ENCODE data around the gene F7. TPM values are rescaled to one million over a fixed set of nuclear protein-coding genes. Genes with fewer than 3 reads are reported as not detected.
A peak's percentile ranks its signal among the peaks of the same experiment; 100 is the strongest.

F7 gene
- total RNA-seq, 1 experiment from 2014 or later: not detected

DNA sequence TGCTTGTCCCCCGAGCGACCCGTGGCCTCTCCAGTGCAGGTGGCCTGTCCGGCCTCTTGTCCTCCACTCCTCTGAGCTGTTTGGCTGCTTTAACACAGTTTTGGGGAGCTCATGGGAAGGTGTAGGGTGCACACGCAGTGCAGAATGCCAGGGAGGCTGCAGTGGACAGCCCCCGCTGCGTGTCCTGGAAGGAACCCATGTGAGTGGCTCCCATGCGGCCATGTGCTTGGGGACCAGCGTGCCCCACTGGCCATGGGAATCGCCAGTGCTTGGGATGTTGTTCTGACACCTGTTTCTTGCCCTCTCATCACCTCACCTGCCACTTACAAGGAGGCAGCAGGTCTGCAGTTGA, 22.6 kb upstream of the F7 start:
- Histone ChIP-seq H3K4me2 (ENCODE audit: low read length) (no peak overlapping the region), H3K27ac (ENCODE audit: low read length) (no peak overlapping the region), H2AFZ (ENCODE audit: low read length) (no peak overlapping the region), H3K9me3 (ENCODE audit: low read length) (no peaks in the 10 kb centered on the region), H3F3A (ENCODE audit: low read length, unreplicated experiment) (no peaks in the 10 kb centered on the region), H3K9me2 (replicated peaks; ENCODE audit: low read length) (no peaks in the 10 kb centered on the region), H3K4me1 (ENCODE audit: insufficient read depth, low read length) (peaks cover 4% of the 10 kb centered on the region; the same call in 1 of the 2 replicates), H3K4me3 (ENCODE audit: low read length) (no peak overlapping the region), H4K20me1 (ENCODE audit: low read length) (no peaks in the 10 kb centered on the region), H3K79me2 (ENCODE audit: low read length) (no peaks in the 10 kb centered on the region), H3K27me3 (ENCODE audit: low read length) (no peaks in the 10 kb centered on the region), H3K36me3 (ENCODE audit: low read depth, low read length) (no peaks in the 10 kb centered on the region), H3K9ac (ENCODE audit: low read length) (no peak overlapping the region)
- TF ChIP-seq, protein P1, sequence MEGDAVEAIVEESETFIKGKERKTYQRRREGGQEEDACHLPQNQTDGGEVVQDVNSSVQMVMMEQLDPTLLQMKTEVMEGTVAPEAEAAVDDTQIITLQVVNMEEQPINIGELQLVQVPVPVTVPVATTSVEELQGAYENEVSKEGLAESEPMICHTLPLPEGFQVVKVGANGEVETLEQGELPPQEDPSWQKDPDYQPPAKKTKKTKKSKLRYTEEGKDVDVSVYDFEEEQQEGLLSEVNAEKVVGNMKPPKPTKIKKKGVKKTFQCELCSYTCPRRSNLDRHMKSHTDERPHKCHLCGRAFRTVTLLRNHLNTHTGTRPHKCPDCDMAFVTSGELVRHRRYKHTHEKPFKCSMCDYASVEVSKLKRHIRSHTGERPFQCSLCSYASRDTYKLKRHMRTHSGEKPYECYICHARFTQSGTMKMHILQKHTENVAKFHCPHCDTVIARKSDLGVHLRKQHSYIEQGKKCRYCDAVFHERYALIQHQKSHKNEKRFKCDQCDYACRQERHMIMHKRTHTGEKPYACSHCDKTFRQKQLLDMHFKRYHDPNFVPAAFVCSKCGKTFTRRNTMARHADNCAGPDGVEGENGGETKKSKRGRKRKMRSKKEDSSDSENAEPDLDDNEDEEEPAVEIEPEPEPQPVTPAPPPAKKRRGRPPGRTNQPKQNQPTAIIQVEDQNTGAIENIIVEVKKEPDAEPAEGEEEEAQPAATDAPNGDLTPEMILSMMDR (conservative IDR thresholded peaks at IDR 0.05; ENCODE audit: low read depth, low read length): no peak
- TF ChIP-seq EZH2phosphoT487 (IDR thresholded peaks at IDR 0.05; ENCODE audit: borderline replicate concordance, low read length) (no peak), EZH2 (IDR thresholded peaks at IDR 0.05; ENCODE audit: low read length, unreplicated experiment) (no peak)
- no TSS peak for BruUV-seq (replicated peaks)
- CTCF ChIA-PET: no interaction called here
- DNase-seq (no peak), ATAC-seq (no peak)
- intact Hi-C loops (cut with micrococcal nuclease): no loop called here
- POLR2A ChIA-PET (ENCODE audit: unreplicated experiment): no interaction called here

DNA sequence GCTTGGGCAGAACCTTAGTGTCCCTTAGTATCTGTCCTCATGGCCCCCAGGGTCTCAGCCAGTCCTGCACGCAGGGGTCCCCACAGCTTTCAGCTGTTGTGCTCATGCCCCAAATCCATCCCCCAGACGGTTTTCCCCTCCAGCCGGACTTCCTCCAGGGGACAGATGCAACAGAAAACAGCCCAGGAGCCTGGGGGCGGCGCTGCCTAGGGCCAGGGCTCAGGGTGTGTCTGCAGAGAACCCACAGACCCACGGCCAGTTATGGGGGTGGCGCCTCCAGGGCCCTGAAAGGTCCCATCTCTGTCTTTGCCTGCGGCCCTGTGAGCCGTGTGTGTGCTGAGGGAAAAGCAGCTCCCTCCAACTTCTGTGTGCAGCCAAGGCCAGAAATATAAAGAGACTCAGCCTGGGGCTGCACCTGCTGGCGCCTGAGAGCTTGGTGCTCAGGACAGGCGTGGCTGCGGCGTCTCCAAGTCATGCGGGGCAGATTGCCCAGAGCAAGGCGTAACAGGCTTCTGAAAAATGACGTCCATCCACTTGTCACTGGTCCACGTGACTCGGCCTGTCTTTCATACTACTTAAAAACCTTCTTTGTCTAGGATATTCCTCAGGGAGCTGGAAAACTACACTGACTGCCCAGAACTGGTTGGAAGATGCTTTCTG, 22.1 kb upstream of the F7 start:
- Histone ChIP-seq H3K4me2 (ENCODE audit: low read length) (peak overlapping the region; percentile 25; the same call in 1 of the 2 replicates), H3K36me3 (ENCODE audit: low read depth, low read length) (no peaks in the 10 kb centered on the region), H3F3A (ENCODE audit: low read length, unreplicated experiment) (no peaks in the 10 kb centered on the region), H3K4me3 (ENCODE audit: low read length) (no peak overlapping the region), H3K4me1 (ENCODE audit: insufficient read depth, low read length) (peaks cover 4% of the 10 kb centered on the region; the same call in 1 of the 2 replicates), H4K20me1 (ENCODE audit: low read length) (no peaks in the 10 kb centered on the region), H3K9me2 (replicated peaks; ENCODE audit: low read length) (no peaks in the 10 kb centered on the region), H3K27me3 (ENCODE audit: low read length) (no peaks in the 10 kb centered on the region), H3K9ac (ENCODE audit: low read length) (no peak overlapping the region), H3K27ac (ENCODE audit: low read length) (no peak overlapping the region), H2AFZ (ENCODE audit: low read length) (no peak overlapping the region; the same call in 1 of the 2 replicates), H3K79me2 (ENCODE audit: low read length) (no peaks in the 10 kb centered on the region), H3K9me3 (ENCODE audit: low read length) (no peaks in the 10 kb centered on the region)
- peak; percentile 77; the same call in 1 of the 2 replicates for ATAC-seq
- intact Hi-C loops (cut with micrococcal nuclease): no loop called here
- POLR2A ChIA-PET (ENCODE audit: unreplicated experiment): no interaction called here
- TF ChIP-seq EZH2phosphoT487 (IDR thresholded peaks at IDR 0.05; ENCODE audit: borderline replicate concordance, low read length): no peak
- TF ChIP-seq, protein P1 (conservative IDR thresholded peaks at IDR 0.05; ENCODE audit: low read depth, low read length): no peak
- no peak for TF ChIP-seq EZH2 (IDR thresholded peaks at IDR 0.05; ENCODE audit: low read length, unreplicated experiment)
- no TSS peak for BruUV-seq (replicated peaks)
- CTCF ChIA-PET: no interaction called here
- DNase-seq: peak; percentile 52

Measured in PC-3 (cell line).